Measurements from ENCODE around the gene LAMTOR1. TPM values are rescaled to one million over a fixed set of nuclear protein-coding genes. Genes with fewer than 3 reads are reported as not detected.

LAMTOR1 gene
- total RNA-seq, 2 experiments from 2014 or later, result 61.8 to 64.1 TPM

GRCh38 chr11:72103754-72104167 is 664 bp upstream of the LAMTOR1 start:
- ChIA-PET POLR2A (interaction anchor here (0.6 kb wide), 1 partner anchor 48 kb away, joined by 3 read pairs; no protein-coding TSS in a partner anchor), CTCF (ENCODE audit: unreplicated experiment) (no interaction called here)
- H2AFZ ChIP-seq (ENCODE audit: low read length), result peak overlapping the region; percentile 74; the same call in 1 of the 2 replicates
- peak overlapping the region; percentile 70 for H3K4me2 ChIP-seq (ENCODE audit: low read length)
- H3K9me2 ChIP-seq (ENCODE audit: insufficient read depth, low read length), result no peaks in the 10 kb centered on the region
- intact Hi-C loops (cut with micrococcal nuclease; ENCODE audit: unreplicated experiment), result loop anchor here (1.0 kb wide), 2 partner anchors 9 to 23 kb away; partner anchors contain the start of genes ANAPC15, LRRC51 and NUMA1
- H4K20me1 ChIP-seq (ENCODE audit: insufficient read depth, low read length), result no peaks in the 10 kb centered on the region
- no peaks in the 10 kb centered on the region for H3K9me3 ChIP-seq (ENCODE audit: low read length)
- TF ChIP-seq CTCF (conservative IDR thresholded peaks at IDR 0.05; ENCODE audit: low read length), result 0 out of 2 replicates have a peak, but pooled peaks have one; percentile 17
- TF ChIP-seq EZH2phosphoT487 (IDR thresholded peaks at IDR 0.05; ENCODE audit: borderline replicate concordance, low read depth, low read length), result no peak
- H3K79me2 ChIP-seq (ENCODE audit: insufficient read depth, low read depth, low read length), result peaks cover 27% of the 10 kb centered on the region
- H3K4me1 ChIP-seq (ENCODE audit: insufficient read depth, low read length, poor library complexity, severe bottlenecking), result peaks cover 25% of the 10 kb centered on the region
- DNase-seq (ENCODE audit: low spot score), result no peak
- H3K36me3 ChIP-seq (ENCODE audit: insufficient read depth, low read length), result peaks cover 26% of the 10 kb centered on the region
- BruUV-seq (replicated peaks), result TSS peak; percentile 87
- peak overlapping the region; percentile 56 for H3K4me3 ChIP-seq (ENCODE audit: low read depth, low read length, poor library complexity, severe bottlenecking)
- peak overlapping the region; percentile 38 for H3K27ac ChIP-seq (ENCODE audit: low read depth, low read length, poor library complexity, severe bottlenecking)

GRCh38 chr11:72102631-72102945 is 509 bp downstream of the LAMTOR1 start:
- Histone ChIP-seq H4K20me1 (ENCODE audit: insufficient read depth, low read length) (no peaks in the 10 kb centered on the region), H2AFZ (ENCODE audit: low read length) (peak overlapping the region; percentile 17; the same call in 1 of the 2 replicates), H3K4me2 (ENCODE audit: low read length) (peak overlapping the region; percentile 80), H3K79me2 (ENCODE audit: insufficient read depth, low read depth, low read length) (peaks cover 27% of the 10 kb centered on the region), H3K27ac (ENCODE audit: low read depth, low read length, poor library complexity, severe bottlenecking) (peak overlapping the region; percentile 71), H3K4me3 (ENCODE audit: low read depth, low read length, poor library complexity, severe bottlenecking) (peak overlapping the region; percentile 76), H3K4me1 (ENCODE audit: insufficient read depth, low read length, poor library complexity, severe bottlenecking) (peaks cover 25% of the 10 kb centered on the region), H3K36me3 (ENCODE audit: insufficient read depth, low read length) (peaks cover 38% of the 10 kb centered on the region), H3K9me3 (ENCODE audit: low read length) (no peaks in the 10 kb centered on the region), H3K9me2 (ENCODE audit: insufficient read depth, low read length) (no peaks in the 10 kb centered on the region)
- ChIA-PET POLR2A (interaction anchor here (0.6 to 1.3 kb wide), 4 partner anchors 19 to 64 kb away, joined by 3 to 4 read pairs (median 4); no protein-coding TSS in a partner anchor), CTCF (ENCODE audit: unreplicated experiment) (interaction anchor here (2.8 kb wide), 1 partner anchor 11 kb away, joined by 8 read pairs; no protein-coding TSS in a partner anchor)
- intact Hi-C loops (cut with micrococcal nuclease; ENCODE audit: unreplicated experiment), result no loop called here
- TF ChIP-seq EZH2phosphoT487 (IDR thresholded peaks at IDR 0.05; ENCODE audit: borderline replicate concordance, low read depth, low read length) (no peak), CTCF (conservative IDR thresholded peaks at IDR 0.05; ENCODE audit: low read length) (no peak)
- no TSS peak for BruUV-seq (replicated peaks)
- DNase-seq (ENCODE audit: low spot score), result no peak

DNA sequence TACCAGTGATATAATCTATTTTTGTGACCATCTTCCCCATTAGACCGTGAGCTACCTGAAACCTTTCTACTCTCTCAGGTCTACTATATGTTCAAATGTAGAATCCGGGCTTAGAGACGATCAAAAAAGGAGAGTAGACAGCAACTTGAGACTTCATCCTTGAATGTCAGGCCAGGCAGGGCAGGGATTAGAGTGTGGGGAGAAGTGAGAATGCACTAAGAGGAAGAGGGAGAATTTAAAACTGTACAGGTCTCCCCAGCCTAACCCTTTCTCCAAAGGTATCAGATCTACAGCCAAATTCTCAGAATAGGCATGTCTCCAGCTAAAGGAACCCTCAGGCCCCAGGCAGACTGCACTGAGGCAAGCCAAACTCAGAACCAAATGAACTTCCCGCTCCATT is 935 bp downstream of the LAMTOR1 start:
- no peak for TF ChIP-seq CTCF (conservative IDR thresholded peaks at IDR 0.05; ENCODE audit: low read length)
- no peak for TF ChIP-seq EZH2phosphoT487 (IDR thresholded peaks at IDR 0.05; ENCODE audit: borderline replicate concordance, low read depth, low read length)
- H3K36me3 ChIP-seq (ENCODE audit: insufficient read depth, low read length), result peaks cover 42% of the 10 kb centered on the region
- no peaks in the 10 kb centered on the region for H3K9me3 ChIP-seq (ENCODE audit: low read length)
- no peaks in the 10 kb centered on the region for H4K20me1 ChIP-seq (ENCODE audit: insufficient read depth, low read length)
- peak overlapping the region; percentile 71 for H3K27ac ChIP-seq (ENCODE audit: low read depth, low read length, poor library complexity, severe bottlenecking)
- H3K4me2 ChIP-seq (ENCODE audit: low read length), result peak overlapping the region; percentile 80
- peaks cover 27% of the 10 kb centered on the region for H3K79me2 ChIP-seq (ENCODE audit: insufficient read depth, low read depth, low read length)
- peaks cover 25% of the 10 kb centered on the region for H3K4me1 ChIP-seq (ENCODE audit: insufficient read depth, low read length, poor library complexity, severe bottlenecking)
- CTCF ChIA-PET (ENCODE audit: unreplicated experiment), result interaction anchor here (2.8 kb wide), 1 partner anchor 11 kb away, joined by 8 read pairs; no protein-coding TSS in a partner anchor
- TSS peak; percentile 75 for BruUV-seq (replicated peaks)
- peak overlapping the region; percentile 76 for H3K4me3 ChIP-seq (ENCODE audit: low read depth, low read length, poor library complexity, severe bottlenecking)
- no peaks in the 10 kb centered on the region for H3K9me2 ChIP-seq (ENCODE audit: insufficient read depth, low read length)
- no peak for DNase-seq (ENCODE audit: low spot score)
- intact Hi-C loops (cut with micrococcal nuclease; ENCODE audit: unreplicated experiment), result no loop called here
- no peak overlapping the region for H2AFZ ChIP-seq (ENCODE audit: low read length)
- POLR2A ChIA-PET, result interaction anchor here (0.6 to 1.5 kb wide), 5 partner anchors 10 to 63 kb away, joined by 3 to 6 read pairs (median 4); partner anchors contain the start of gene ANAPC15
